AG10803 (cell line): ENCODE data around the gene FAU.

Source experiments
- DNase-seq: peaks from one replicate; pipeline ENCODE4 v3.0.0; 2010; ENCODE audit warnings: low read depth
- H3K4me3 ChIP-seq: 2 replicates; pipeline ENCODE4 v1.5.1; 2011; ENCODE audit warnings: mild to moderate bottlenecking, low read length, control low read depth
- CTCF ChIP-seq: conservative IDR thresholded peaks from 2 replicates; pipeline ENCODE4 v1.5.1; 2011; ENCODE audit warnings: mild to moderate bottlenecking, low read length, control low read depth, inconsistent platforms

Gene FAU

GRCh38 chr11:65118097-65118837 is 3.7 kb downstream of the FAU start:
- no peak overlapping the region for H3K4me3 ChIP-seq
- DNase-seq = no peak
- TF ChIP-seq CTCF = no peak

- peak; percentile 85 for TF ChIP-seq CTCF
- peak within 1 kb of the TSS; percentile 94 for H3K4me3 ChIP-seq
- peak; percentile 98 for DNase-seq
These were observed 4.5 kb downstream of the FAU start, which contains the start of gene ZNHIT2 for GRCh38 chr11:65117206-65118096. Gene ZNHIT2 (minus strand): TSS chr11:65117701. CDS start chr11:65117653, 48 bp downstream.

GRCh38 chr11:65116370-65117205 is 5.3 kb downstream of the FAU start:
- DNase-seq = peak; percentile 66
- H3K4me3 ChIP-seq = peak overlapping the region; percentile 94
- TF ChIP-seq CTCF = no peak

GRCh38 chr11:65115361-65116082 is 6.4 kb downstream of the FAU start:
- no peak for TF ChIP-seq CTCF
- H3K4me3 ChIP-seq = no peak overlapping the region
- no peak for DNase-seq

- DNase-seq = no peak
- no peak for TF ChIP-seq CTCF
- no peak overlapping the region for H3K4me3 ChIP-seq
These were observed 7.3 kb downstream of the FAU start for GRCh38 chr11:65114538-65115171.

GRCh38 chr11:65113839-65114238 is 8.1 kb downstream of the FAU start:
- no peak for DNase-seq
- no peak for TF ChIP-seq CTCF
- H3K4me3 ChIP-seq = no peak overlapping the region
